HCT116 (cell line): ENCODE results near the gene ANAPC5. TPM values are rescaled to one million over a fixed set of nuclear protein-coding genes. Genes with fewer than 3 reads are reported as not detected.

Experiments
- ATAC-seq: fragments of 200-7000 bp; cut with Tn5 transposase; 2 replicates; pipeline ENCODE4 v1.9.1; 2020; ENCODE audit warnings: mild to moderate bottlenecking, moderate library complexity
- BruUV-seq: library from RNA; stranded (reverse); fragments of 400-500 nt; replicated peaks from 2 replicates; lab custom pipeline; 2021; lab: Mats Ljungman, UMichigan
- CTCF ChIA-PET: fragments of 300-600 bp; sonication (Branson Sonifier 250); formaldehyde crosslinking; loops from one replicate; lab custom pipeline; 2021; ENCODE audit warnings: antibody characterized with exemption; lab: Charles Lee
- POLR2A ChIA-PET: fragments of 300-600, 350-600 bp; sonication (Branson Sonifier 250); formaldehyde crosslinking; loops from one replicate; lab custom pipeline; 2021; ENCODE audit warnings: antibody characterized with exemption; lab: Charles Lee
- RAD21 ChIA-PET, 2 experiments: fragments of 300-600 bp; sonication (Branson Sonifier 250); formaldehyde crosslinking; loops; one replicate each; lab custom pipeline; 2023; ENCODE audit warnings: low total read pairs in 2 of 2; ENCODE audit not compliant: uncharacterized antibody in 2 of 2, unreplicated experiment in 2 of 2, low non-redundant PET in 1 of 2; lab: Charles Lee
- DNase-seq: peaks from one replicate; pipeline ENCODE4 v3.0.0-alpha.2; 2010; ENCODE audit warnings: low read depth, low spot score
- H2AFZ ChIP-seq: fragments of 200-600 bp; shearing (Covaris generic), sonication (generic); 2 replicates; pipeline ENCODE4 v1.6.1; 2017; ENCODE audit warnings: low read depth, mixed run types, mixed read lengths, antibody characterized with exemption, low read length; ENCODE audit not compliant: poor library complexity, severe bottlenecking
- H3K27ac ChIP-seq: 2 replicates; pipeline ENCODE4 v1.5.1; 2012; ENCODE audit warnings: low read depth, low read length
- H3K27me3 ChIP-seq: fragments of 200-600 bp; sonication (generic); 2 replicates; pipeline ENCODE4 v1.6.1; 2016; ENCODE audit warnings: mixed run types, low read length, mixed read lengths; ENCODE audit not compliant: insufficient read depth
- H3K36me3 ChIP-seq, 2 experiments: fragments of 200-500 bp in 1 of 2; fragments of 200-600 bp in 1 of 2; sonication (Bioruptor generic) in 1 of 2; sonication (generic) in 1 of 2; 2 replicates each; pipeline versions ENCODE4 v1.5.1 to v1.6.1; 2014 to 2016; ENCODE audit warnings: low read length in 2 of 2, inconsistent platforms in 1 of 2, mixed read lengths in 1 of 2, mixed run types in 1 of 2; ENCODE audit not compliant: insufficient read depth in 2 of 2, control insufficient read depth in 1 of 2
- H3K4me1 ChIP-seq, 2 experiments: fragments of 200-600 bp in 1 of 2; sonication (generic) in 1 of 2; 2 replicates each; pipeline versions ENCODE4 v1.5.1 to v1.6.1; 2012 to 2017; ENCODE audit warnings: low read length in 2 of 2, inconsistent platforms in 1 of 2, mild to moderate bottlenecking in 1 of 2, mixed read lengths in 1 of 2, mixed run types in 1 of 2, moderate library complexity in 1 of 2; ENCODE audit not compliant: insufficient read depth in 2 of 2, control insufficient read depth in 1 of 2
- H3K4me2 ChIP-seq: fragments of 200-600 bp; sonication (generic); 2 replicates; pipeline ENCODE4 v1.6.1; 2017; ENCODE audit warnings: mixed run types, low read length, mixed read lengths
- H3K4me3 ChIP-seq, 2 experiments: fragments of 200-600 bp in 1 of 2; sonication (generic) in 1 of 2; replicated peaks in 1 of 2; 2 replicates each; pipeline ENCODE4 v1.5.1; 2011 to 2016; ENCODE audit warnings: low read length in 2 of 2, control low read depth in 1 of 2, low read depth in 1 of 2, mild to moderate bottlenecking in 1 of 2, mixed read lengths in 1 of 2, mixed run types in 1 of 2
- H3K79me2 ChIP-seq: fragments of 200-600 bp; sonication (generic); 2 replicates; pipeline ENCODE4 v1.6.1; 2017; ENCODE audit warnings: mild to moderate bottlenecking, mixed run types, low read length, moderate library complexity, mixed read lengths; ENCODE audit not compliant: insufficient read depth
- H3K9ac ChIP-seq: fragments of 200-600 bp; sonication (generic); 2 replicates; pipeline ENCODE4 v1.6.1; 2016; ENCODE audit warnings: low read length, mixed read lengths
- H3K9me2 ChIP-seq: fragments of 200-600 bp; sonication (generic), shearing (Covaris generic); 2 replicates; pipeline ENCODE4 v1.6.1; 2017; ENCODE audit warnings: mixed run types, mild to moderate bottlenecking, moderate library complexity; ENCODE audit not compliant: insufficient read depth
- H3K9me3 ChIP-seq, 2 experiments: fragments of 200-500 bp in 1 of 2; fragments of 200-600 bp in 1 of 2; sonication (Bioruptor generic) in 1 of 2; sonication (generic) in 1 of 2; 2 replicates each; pipeline ENCODE4 v1.6.1; 2014 to 2017; ENCODE audit warnings: low read length in 2 of 2, mixed read lengths in 2 of 2, inconsistent platforms in 1 of 2, low read depth in 1 of 2, mild to moderate bottlenecking in 1 of 2, mixed run types in 1 of 2, moderate library complexity in 1 of 2; ENCODE audit not compliant: control insufficient read depth in 1 of 2, insufficient read depth in 1 of 2
- H4K20me1 ChIP-seq: fragments of 200-600 bp; sonication (generic), shearing (Covaris generic); 2 replicates; pipeline ENCODE4 v1.6.1; 2017; ENCODE audit warnings: mixed run types, mild to moderate bottlenecking, moderate library complexity; ENCODE audit not compliant: insufficient read depth
- CEBPB ChIP-seq: IDR thresholded peaks from 2 replicates; pipeline ENCODE4 v1.6.1; 2012; ENCODE audit warnings: low read depth
- EGR1 ChIP-seq: IDR thresholded peaks from 2 replicates; pipeline ENCODE4 v1.6.1; 2012; ENCODE audit warnings: low read depth
- EZH2phosphoT487 ChIP-seq: fragments of 200-600 bp; IDR thresholded peaks from 2 replicates; pipeline ENCODE4 v1.6.1; 2018; ENCODE audit warnings: antibody characterized with exemption, borderline replicate concordance
- FOSL1 ChIP-seq: IDR thresholded peaks from 2 replicates; pipeline ENCODE4 v1.6.1; 2012; ENCODE audit warnings: low read depth
- POLR2A ChIP-seq: IDR thresholded peaks from 2 replicates; pipeline ENCODE4 v1.7.0; 2011; ENCODE audit warnings: borderline replicate concordance; ENCODE audit not compliant: insufficient read depth, insufficient read length; ENCODE audit errors: extremely low read depth
- POLR2AphosphoS5 ChIP-seq: IDR thresholded peaks from 2 replicates; pipeline ENCODE4 v1.6.1; 2011; ENCODE audit warnings: mild to moderate bottlenecking, low read depth, low read length, moderate library complexity
- SRF ChIP-seq: IDR thresholded peaks from 2 replicates; pipeline ENCODE4 v1.6.1; 2012; ENCODE audit warnings: low read depth
- YY1 ChIP-seq: IDR thresholded peaks from 2 replicates; pipeline ENCODE4 v1.6.1; 2011; ENCODE audit warnings: low read length, low read depth, moderate library complexity, mild to moderate bottlenecking; ENCODE audit not compliant: insufficient replicate concordance; ENCODE audit errors: extremely low read depth
- ZFX ChIP-seq: fragments of 450-650 bp; IDR thresholded peaks from 2 replicates; pipeline ENCODE4 v1.6.1; 2017
- intact Hi-C: fragments of 100-400 bp; cut with micrococcal nuclease; formaldehyde crosslinking; loops from 2 replicates; pipeline ENCODE4 v1.10.0; 2022
- total RNA-seq: library from RNA; stranded (reverse); gene quantifications from one replicate; pipeline ENCODE4 v1.2.1, GENCODE V29; 2021; ENCODE audit not compliant: unreplicated experiment
- TF ChIP-seq, protein P1 (sequence below): IDR thresholded peaks from 2 replicates; pipeline ENCODE4 v1.6.1; 2012; ENCODE audit warnings: low read depth
- TF ChIP-seq, protein P2 (sequence below): IDR thresholded peaks from 2 replicates; pipeline ENCODE4 v1.6.1; 2011; ENCODE audit warnings: mild to moderate bottlenecking, low read length, moderate library complexity; ENCODE audit not compliant: insufficient replicate concordance; ENCODE audit errors: extremely low read depth

The ANAPC5 gene
- total RNA-seq, 1 experiment from 2014 or later = 112 TPM

- Histone ChIP-seq H3K27me3 (no peaks in the 10 kb centered on the region), H3K79me2 (peaks cover 55% of the 10 kb centered on the region), H3K4me3 (no peak overlapping the region), H3K4me1 (peaks cover 3 to 19% of the 10 kb centered on the region in 2 experiments), H3K9ac (no peak overlapping the region), H3K9me2 (no peaks in the 10 kb centered on the region), H3K27ac (no peak overlapping the region), H3K36me3 (0 out of 4 replicates have a peak, but pooled peaks cover 0 to 3% of the 10 kb centered on the region in 2 experiments), H4K20me1 (peaks cover 4% of the 10 kb centered on the region; the same call in 1 of the 2 replicates), H3K9me3 (no peaks in the 10 kb centered on the region), H3K4me2 (no peak overlapping the region), H2AFZ (no peak overlapping the region)
- intact Hi-C loops = no loop called here
- 0 out of 2 replicates have a peak, but pooled peaks have one; percentile 9 for TF ChIP-seq EGR1
- TF ChIP-seq POLR2AphosphoS5 = no peak
- RAD21 ChIA-PET = no interaction called here
- ATAC-seq = no peak
- CTCF ChIA-PET = no interaction called here
- POLR2A ChIA-PET = no interaction called here
- TSS peak; percentile 40 for BruUV-seq
- no peak for DNase-seq
Observed at GRCh38 chr12:121294151-121294889, 57.9 kb downstream of the ANAPC5 start.

DNA sequence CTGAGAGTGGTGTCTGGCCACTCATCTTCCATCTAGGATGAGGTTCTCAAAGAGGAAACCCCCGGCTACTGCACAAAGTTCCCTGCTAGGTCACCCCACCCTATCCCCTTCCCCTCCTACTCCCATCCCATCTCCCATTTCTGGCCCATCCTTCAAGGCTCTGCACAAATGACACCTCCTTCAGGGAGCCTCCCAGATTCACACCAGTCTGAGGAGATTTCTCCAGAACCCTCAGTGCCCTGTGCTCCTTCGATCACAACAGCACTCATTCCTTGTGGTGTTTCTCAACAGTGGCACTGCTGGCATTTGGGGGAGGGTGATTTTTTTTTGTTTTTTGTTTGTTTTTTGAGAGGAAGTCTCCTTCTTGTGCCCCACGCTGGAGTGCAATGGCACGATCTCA, 58.6 kb downstream of the ANAPC5 start:
- Histone ChIP-seq H3K27ac (no peak overlapping the region), H3K9ac (no peak overlapping the region), H3K27me3 (no peaks in the 10 kb centered on the region), H3K9me3 (no peaks in the 10 kb centered on the region), H3K9me2 (no peaks in the 10 kb centered on the region), H3K4me1 (peaks cover 3 to 19% of the 10 kb centered on the region in 2 experiments), H3K4me3 (no peak overlapping the region), H3K36me3 (0 out of 4 replicates have a peak, but pooled peaks cover 0 to 3% of the 10 kb centered on the region in 2 experiments), H3K79me2 (peaks cover 58% of the 10 kb centered on the region), H2AFZ (no peak overlapping the region), H3K4me2 (no peak overlapping the region), H4K20me1 (peaks cover 4% of the 10 kb centered on the region; the same call in 1 of the 2 replicates)
- ChIA-PET CTCF (no interaction called here), RAD21 (no interaction called here), POLR2A (no interaction called here)
- intact Hi-C loops = no loop called here
- ATAC-seq = no peak
- BruUV-seq = TSS peak; percentile 32
- no peak for DNase-seq
- TF ChIP-seq POLR2A = no peak
- no peak for TF ChIP-seq FOSL1
- TF ChIP-seq ZFX = no peak
- no peak for TF ChIP-seq YY1
- TF ChIP-seq, protein P1, sequence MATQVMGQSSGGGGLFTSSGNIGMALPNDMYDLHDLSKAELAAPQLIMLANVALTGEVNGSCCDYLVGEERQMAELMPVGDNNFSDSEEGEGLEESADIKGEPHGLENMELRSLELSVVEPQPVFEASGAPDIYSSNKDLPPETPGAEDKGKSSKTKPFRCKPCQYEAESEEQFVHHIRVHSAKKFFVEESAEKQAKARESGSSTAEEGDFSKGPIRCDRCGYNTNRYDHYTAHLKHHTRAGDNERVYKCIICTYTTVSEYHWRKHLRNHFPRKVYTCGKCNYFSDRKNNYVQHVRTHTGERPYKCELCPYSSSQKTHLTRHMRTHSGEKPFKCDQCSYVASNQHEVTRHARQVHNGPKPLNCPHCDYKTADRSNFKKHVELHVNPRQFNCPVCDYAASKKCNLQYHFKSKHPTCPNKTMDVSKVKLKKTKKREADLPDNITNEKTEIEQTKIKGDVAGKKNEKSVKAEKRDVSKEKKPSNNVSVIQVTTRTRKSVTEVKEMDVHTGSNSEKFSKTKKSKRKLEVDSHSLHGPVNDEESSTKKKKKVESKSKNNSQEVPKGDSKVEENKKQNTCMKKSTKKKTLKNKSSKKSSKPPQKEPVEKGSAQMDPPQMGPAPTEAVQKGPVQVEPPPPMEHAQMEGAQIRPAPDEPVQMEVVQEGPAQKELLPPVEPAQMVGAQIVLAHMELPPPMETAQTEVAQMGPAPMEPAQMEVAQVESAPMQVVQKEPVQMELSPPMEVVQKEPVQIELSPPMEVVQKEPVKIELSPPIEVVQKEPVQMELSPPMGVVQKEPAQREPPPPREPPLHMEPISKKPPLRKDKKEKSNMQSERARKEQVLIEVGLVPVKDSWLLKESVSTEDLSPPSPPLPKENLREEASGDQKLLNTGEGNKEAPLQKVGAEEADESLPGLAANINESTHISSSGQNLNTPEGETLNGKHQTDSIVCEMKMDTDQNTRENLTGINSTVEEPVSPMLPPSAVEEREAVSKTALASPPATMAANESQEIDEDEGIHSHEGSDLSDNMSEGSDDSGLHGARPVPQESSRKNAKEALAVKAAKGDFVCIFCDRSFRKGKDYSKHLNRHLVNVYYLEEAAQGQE = no peak
- TF ChIP-seq, protein P2, sequence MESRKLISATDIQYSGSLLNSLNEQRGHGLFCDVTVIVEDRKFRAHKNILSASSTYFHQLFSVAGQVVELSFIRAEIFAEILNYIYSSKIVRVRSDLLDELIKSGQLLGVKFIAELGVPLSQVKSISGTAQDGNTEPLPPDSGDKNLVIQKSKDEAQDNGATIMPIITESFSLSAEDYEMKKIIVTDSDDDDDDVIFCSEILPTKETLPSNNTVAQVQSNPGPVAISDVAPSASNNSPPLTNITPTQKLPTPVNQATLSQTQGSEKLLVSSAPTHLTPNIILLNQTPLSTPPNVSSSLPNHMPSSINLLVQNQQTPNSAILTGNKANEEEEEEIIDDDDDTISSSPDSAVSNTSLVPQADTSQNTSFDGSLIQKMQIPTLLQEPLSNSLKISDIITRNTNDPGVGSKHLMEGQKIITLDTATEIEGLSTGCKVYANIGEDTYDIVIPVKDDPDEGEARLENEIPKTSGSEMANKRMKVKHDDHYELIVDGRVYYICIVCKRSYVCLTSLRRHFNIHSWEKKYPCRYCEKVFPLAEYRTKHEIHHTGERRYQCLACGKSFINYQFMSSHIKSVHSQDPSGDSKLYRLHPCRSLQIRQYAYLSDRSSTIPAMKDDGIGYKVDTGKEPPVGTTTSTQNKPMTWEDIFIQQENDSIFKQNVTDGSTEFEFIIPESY = no peak
- TF ChIP-seq EZH2phosphoT487 = no peak
- TF ChIP-seq SRF = no peak
- TF ChIP-seq CEBPB = no peak
